Endodermal cell (in vitro differentiated cells): ENCODE data around the gene CDSN. TPM values are rescaled to one million over a fixed set of nuclear protein-coding genes. Genes with fewer than 3 reads are reported as not detected.
A peak's percentile ranks its signal among the peaks of the same experiment; 100 is the strongest.

Experiments used
- DNase-seq: peaks from one replicate; pipeline ENCODE4 v3.0.0-alpha.2; 2017
- H3K27ac ChIP-seq: 2 replicates; pipeline ENCODE4 v1.5.1; 2013; ENCODE audit warnings: mild to moderate bottlenecking, low read depth, low read length, moderate library complexity
- H3K27me3 ChIP-seq: 2 replicates; pipeline ENCODE4 v1.6.1; 2013; ENCODE audit warnings: mild to moderate bottlenecking, low read length, moderate library complexity; ENCODE audit not compliant: insufficient read depth, control insufficient read depth, poor library complexity, severe bottlenecking
- H3K36me3 ChIP-seq: 2 replicates; pipeline ENCODE4 v1.7.0; 2013; ENCODE audit warnings: mild to moderate bottlenecking, low read length, moderate library complexity; ENCODE audit not compliant: control insufficient read depth, insufficient read depth
- H3K4me1 ChIP-seq: one replicate; pipeline ENCODE4 v1.7.0; 2013; ENCODE audit warnings: low read length; ENCODE audit not compliant: control insufficient read depth, insufficient read depth
- H3K4me3 ChIP-seq: 2 replicates; pipeline ENCODE4 v1.5.1; 2013; ENCODE audit warnings: mild to moderate bottlenecking, low read length, moderate library complexity
- H3K9ac ChIP-seq: 2 replicates; pipeline ENCODE4 v1.6.1; 2013; ENCODE audit warnings: mild to moderate bottlenecking, low read length, moderate library complexity; ENCODE audit not compliant: poor library complexity, severe bottlenecking; ENCODE audit errors: extremely low read depth
- H3K9me3 ChIP-seq: 2 replicates; pipeline ENCODE4 v1.6.1; 2013; ENCODE audit warnings: mild to moderate bottlenecking, low read length, moderate library complexity; ENCODE audit not compliant: control insufficient read depth
- H3K27ac Mint-ChIP-seq: 2 replicates; pipeline ENCODE4 v1.8.0; 2020; ENCODE audit warnings: mixed read lengths
- H3K27me3 Mint-ChIP-seq: 2 replicates; pipeline ENCODE4 v1.8.0; 2021; ENCODE audit warnings: mild to moderate bottlenecking, mixed read lengths; ENCODE audit not compliant: insufficient read depth
- H3K36me3 Mint-ChIP-seq: 2 replicates; pipeline ENCODE4 v1.8.0; 2020; ENCODE audit warnings: low read depth, mixed read lengths
- H3K4me1 Mint-ChIP-seq: 2 replicates; pipeline ENCODE4 v1.8.0; 2020; ENCODE audit warnings: mixed read lengths
- H3K4me3 Mint-ChIP-seq: 2 replicates; pipeline ENCODE4 v1.8.0; 2020; ENCODE audit warnings: mild to moderate bottlenecking, moderate library complexity, mixed read lengths
- H3K9me3 Mint-ChIP-seq: 2 replicates; pipeline ENCODE4 v1.8.0; 2020; ENCODE audit warnings: mild to moderate bottlenecking, mixed read lengths
- CTCF ChIP-seq: fragments of 200-600 bp; sonication (generic); conservative IDR thresholded peaks from 2 replicates; pipeline ENCODE4 v1.5.0; 2021; ENCODE audit warnings: antibody characterized with exemption, mild to moderate bottlenecking
- WGBS, 2 experiments: methylation state at CpG; one replicate each; pipeline versions ENCODE4 v1.1.5 to v1.1.7; 2013; ENCODE audit warnings: missing lambda C conversion rate in 2 of 2, mixed read lengths in 1 of 2; ENCODE audit not compliant: insufficient coverage in 1 of 2, insufficient read length in 1 of 2; 5-methylcytosine and 5-hydroxymethylcytosine counted together
- total RNA-seq, 2 donors: library from RNA; stranded (reverse); fragmentation: NEBNext Ultra II Directional in 1 of 2; extraction: Animal tissue kit (Norgen Biotek cat#: 25700) in 1 of 2; gene quantifications; 2 replicates in 1 of 2; 3 replicates in 1 of 2; pipeline ENCODE4 v1.2.1, GENCODE V29; 2021

The CDSN gene
- total RNA-seq, 2 donors from 2014 or later: not detected

GRCh38 chr6:31139599-31139998 lies 19.4 kb upstream of the CDSN start:
- TF ChIP-seq CTCF: no peak
- DNase-seq: peak; percentile 86
- Mint-ChIP-seq H3K27ac (peak overlapping the region; percentile 56), H3K36me3 (peaks cover 16% of the 10 kb centered on the region), H3K9me3 (no peaks in the 10 kb centered on the region), H3K4me3 (no peak overlapping the region), H3K27me3 (peaks cover 7% of the 10 kb centered on the region), H3K4me1 (peaks cover 17% of the 10 kb centered on the region)
- no peaks in the 10 kb centered on the region for H3K4me1 ChIP-seq
- H3K9me3 ChIP-seq: no peaks in the 10 kb centered on the region
- H3K4me3 ChIP-seq: no peak overlapping the region
- no peak overlapping the region for H3K9ac ChIP-seq
- no peaks in the 10 kb centered on the region for H3K27me3 ChIP-seq
- H3K27ac ChIP-seq: no peak overlapping the region
- peaks cover 10% of the 10 kb centered on the region for H3K36me3 ChIP-seq
- 31 to 36% methylated on average over 4 of the region's 4 CpGs for WGBS, 2 experiments

GRCh38 chr6:31138982-31139381 lies 18.7 kb upstream of the CDSN start, which contains the start of gene PSORS1C2:
PSORS1C2 (minus strand) TSS chr6:31139066; CDS start chr6:31139026, 40 bp downstream.
- Histone ChIP-seq H3K4me1 (no peaks in the 10 kb centered on the region), H3K27me3 (no peaks in the 10 kb centered on the region), H3K36me3 (peaks cover 10% of the 10 kb centered on the region), H3K9ac (no peak within 1 kb of the TSS), H3K9me3 (no peaks in the 10 kb centered on the region), H3K4me3 (no peak within 1 kb of the TSS), H3K27ac (no peak within 1 kb of the TSS)
- H3K27me3 Mint-ChIP-seq: peaks cover 7% of the 10 kb centered on the region
- 92% methylated on average over 4 of the region's 4 CpGs; no CpG with 5 or more reads in 1 of the 2 experiments for WGBS, 2 experiments
- no peak within 1 kb of the TSS for H3K4me3 Mint-ChIP-seq
- peaks cover 9% of the 10 kb centered on the region for H3K36me3 Mint-ChIP-seq
- no peaks in the 10 kb centered on the region for H3K9me3 Mint-ChIP-seq
- DNase-seq: no peak
- H3K4me1 Mint-ChIP-seq: peaks cover 17% of the 10 kb centered on the region
- no peak for TF ChIP-seq CTCF
- H3K27ac Mint-ChIP-seq: peak within 1 kb of the TSS; percentile 56

GRCh38 chr6:31135710-31136109 lies 15.5 kb upstream of the CDSN start:
- TF ChIP-seq CTCF: no peak
- no peak overlapping the region for H3K9ac ChIP-seq
- H3K27me3 Mint-ChIP-seq: peaks cover 7% of the 10 kb centered on the region
- no peaks in the 10 kb centered on the region for H3K9me3 ChIP-seq
- no peak overlapping the region for H3K4me3 Mint-ChIP-seq
- H3K36me3 Mint-ChIP-seq: no peaks in the 10 kb centered on the region
- H3K9me3 Mint-ChIP-seq: no peaks in the 10 kb centered on the region
- H3K27me3 ChIP-seq: no peaks in the 10 kb centered on the region
- H3K4me3 ChIP-seq: no peak overlapping the region
- H3K4me1 ChIP-seq: no peaks in the 10 kb centered on the region
- no peak for DNase-seq
- H3K27ac Mint-ChIP-seq: no peak overlapping the region
- WGBS, 2 experiments: 89 to 94% methylated on average over 10 of the region's 10 CpGs
- H3K27ac ChIP-seq: no peak overlapping the region
- H3K4me1 Mint-ChIP-seq: peaks cover 15% of the 10 kb centered on the region
- no peaks in the 10 kb centered on the region for H3K36me3 ChIP-seq
